GM12865 (cell line): ENCODE measurements around the gene WNK2.

Experiments used
- DNase-seq: peaks from one replicate; pipeline ENCODE4 v3.0.0; 2010; ENCODE audit warnings: low read depth
- H3K4me3 ChIP-seq: 2 replicates; pipeline ENCODE4 v1.5.1; 2011; ENCODE audit warnings: mild to moderate bottlenecking, low read depth, low read length, control low read depth
- CTCF ChIP-seq: IDR thresholded peaks from 2 replicates; pipeline ENCODE4 v1.5.1; 2011; ENCODE audit warnings: low read length, control low read depth, low read depth, inconsistent platforms; ENCODE audit not compliant: insufficient read depth; ENCODE audit errors: missing control alignments

The WNK2 gene

GRCh38 chr9:93228030-93228429 is 44.1 kb downstream of the WNK2 start:
- no peak for DNase-seq

GRCh38 chr9:93228453-93228852 is 44.5 kb downstream of the WNK2 start:
- no peak for DNase-seq
- TF ChIP-seq CTCF = no peak
- H3K4me3 ChIP-seq = no peak overlapping the region

More at GRCh38 chr9:93228030-93228429, 44.1 kb downstream of the WNK2 start:
- no peak for TF ChIP-seq CTCF
- no peak overlapping the region for H3K4me3 ChIP-seq

- H3K4me3 ChIP-seq = no peak overlapping the region
- DNase-seq = no peak
- no peak for TF ChIP-seq CTCF
Measured at GRCh38 chr9:93229636-93230035, 45.7 kb downstream of the WNK2 start.

GRCh38 chr9:93230185-93230584 is 46.2 kb downstream of the WNK2 start:
- no peak for TF ChIP-seq CTCF
- DNase-seq = no peak
- H3K4me3 ChIP-seq = no peak overlapping the region

GRCh38 chr9:93230601-93231000 is 46.7 kb downstream of the WNK2 start:
- no peak for DNase-seq
- no peak for TF ChIP-seq CTCF
- H3K4me3 ChIP-seq = no peak overlapping the region

- TF ChIP-seq CTCF = no peak
- no peak overlapping the region for H3K4me3 ChIP-seq
- no peak for DNase-seq
Measured at GRCh38 chr9:93231121-93231694, 47.3 kb downstream of the WNK2 start.

- no peak for DNase-seq
- no peak for TF ChIP-seq CTCF
- no peak overlapping the region for H3K4me3 ChIP-seq
Measured at GRCh38 chr9:93231716-93232115, 47.8 kb downstream of the WNK2 start.
